Gastroesophageal sphincter (tissue), 4 donors: ENCODE data around the gene RPS21. TPM values are rescaled to one million over a fixed set of nuclear protein-coding genes. Genes with fewer than 3 reads are reported as not detected.

Experiments used
- ATAC-seq: fragments of 150-250 bp; one replicate; pipeline ENCODE4 v1.9.1; 2016; ENCODE audit warnings: mild to moderate bottlenecking, moderate library complexity
- H3K27ac ChIP-seq, 4 donors: fragments of 200-600 bp; sonication (generic) in 3 of 4; 1 replicate in 3 of 4; 2 replicates in 1 of 4; pipeline ENCODE4 v1.5.1; 2016 to 2019
- H3K27me3 ChIP-seq: fragments of 200-600 bp; sonication (generic); one replicate; pipeline ENCODE4 v1.5.1; 2019
- H3K36me3 ChIP-seq, 2 donors: fragments of 200-600 bp; sonication (generic); one replicate each; pipeline ENCODE4 v1.5.1; 2019; ENCODE audit warnings: control low read depth in 1 of 2
- H3K4me1 ChIP-seq, 3 donors: fragments of 200-600 bp; sonication (generic); 1 replicate in 2 of 3; 2 replicates in 1 of 3; pipeline ENCODE4 v1.5.1; 2016 to 2019; ENCODE audit warnings: control low read depth in 2 of 3
- H3K4me3 ChIP-seq, 2 donors: fragments of 200-600 bp; sonication (generic); one replicate each; pipeline ENCODE4 v1.5.1; 2019; ENCODE audit warnings: mild to moderate bottlenecking in 1 of 2, moderate library complexity in 1 of 2
- H3K9me3 ChIP-seq, 3 donors: fragments of 200-600 bp; sonication (generic); one replicate each; pipeline ENCODE4 v1.5.1; 2017 to 2019; ENCODE audit warnings: control low read depth in 2 of 3
- EP300 ChIP-seq: sonication (generic); formaldehyde crosslinking; IDR thresholded peaks from one replicate; pipeline ENCODE4 v1.6.1; 2017; ENCODE audit warnings: antibody characterized with exemption, mild to moderate bottlenecking
- POLR2A ChIP-seq, 2 donors: fragments of 450-650 bp; IDR thresholded peaks; one replicate each; pipeline ENCODE4 v1.6.1; 2017; ENCODE audit warnings: antibody characterized with exemption in 2 of 2, mild to moderate bottlenecking in 2 of 2, moderate library complexity in 1 of 2
- POLR2AphosphoS5 ChIP-seq: sonication (generic); formaldehyde crosslinking; IDR thresholded peaks from one replicate; pipeline ENCODE4 v1.6.1; 2017; ENCODE audit warnings: antibody characterized with exemption
- WGBS, 2 donors: methylation state at CpG; one replicate each; pipeline ENCODE4 v1.1.5; 2018; ENCODE audit warnings: low coverage in 1 of 2; 5-methylcytosine and 5-hydroxymethylcytosine counted together
- total RNA-seq, 4 donors: library from RNA; depleted of rRNA; stranded (reverse); fragments of >200 nt; gene quantifications; one replicate each; pipeline ENCODE4 v1.1.0, GENCODE V29; 2016
- TF ChIP-seq, protein P1 (sequence below), 4 experiments: fragments of 200-600 bp in 2 of 4; fragments of 450-650 bp in 2 of 4; sonication (generic) in 1 of 4; IDR thresholded peaks; one replicate each; pipeline ENCODE4 v1.5.1; 2017 to 2019; ENCODE audit warnings: antibody characterized with exemption in 4 of 4, mild to moderate bottlenecking in 2 of 4, moderate library complexity in 2 of 4

Gene RPS21
- total RNA-seq, 4 donors from 2014 or later: 383 to 2,881 (median 2,372) TPM

DNA sequence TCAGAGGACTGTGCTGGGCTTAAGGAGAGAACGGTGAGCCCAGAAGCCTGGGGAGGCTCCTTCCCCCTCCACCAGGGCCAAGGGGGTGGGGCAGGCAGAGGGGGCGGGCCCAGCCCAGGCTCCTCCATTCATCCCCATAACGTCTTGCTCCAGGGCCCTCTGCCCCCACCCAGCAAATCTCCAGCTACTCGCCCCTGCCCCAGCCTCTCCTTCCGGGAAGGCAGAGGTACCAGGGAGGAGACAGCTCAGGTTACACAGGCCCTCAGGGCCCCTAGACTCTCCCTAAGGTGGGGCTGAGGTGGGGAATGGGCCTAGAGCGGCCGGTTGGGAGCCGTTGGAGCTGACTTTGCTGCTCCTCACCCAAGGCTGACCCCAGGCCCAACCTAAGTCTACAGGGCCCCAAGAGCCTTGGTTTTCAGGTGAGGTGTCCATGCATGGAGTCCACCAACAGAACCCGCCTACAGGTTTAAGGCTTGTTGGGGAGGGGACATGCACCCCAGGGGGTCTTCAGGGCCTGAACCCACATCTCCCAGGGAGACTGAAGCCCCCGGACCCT is 21.0 kb upstream of the RPS21 start:
- ATAC-seq: peak; percentile 10
- Histone ChIP-seq H3K36me3 (peaks cover 0 to 4% of the 10 kb centered on the region in 2 donors), H3K27me3 (peaks cover 8% of the 10 kb centered on the region), H3K27ac (peak overlapping the region; percentile 84 to 97 (median 92)), H3K9me3 (no peaks in the 10 kb centered on the region), H3K4me1 (peaks cover 9 to 98% (median 69%) of the 10 kb centered on the region in 3 donors), H3K4me3 (peak overlapping the region; percentile 75 to 93)
- no peak for TF ChIP-seq POLR2AphosphoS5
- TF ChIP-seq, protein P1, sequence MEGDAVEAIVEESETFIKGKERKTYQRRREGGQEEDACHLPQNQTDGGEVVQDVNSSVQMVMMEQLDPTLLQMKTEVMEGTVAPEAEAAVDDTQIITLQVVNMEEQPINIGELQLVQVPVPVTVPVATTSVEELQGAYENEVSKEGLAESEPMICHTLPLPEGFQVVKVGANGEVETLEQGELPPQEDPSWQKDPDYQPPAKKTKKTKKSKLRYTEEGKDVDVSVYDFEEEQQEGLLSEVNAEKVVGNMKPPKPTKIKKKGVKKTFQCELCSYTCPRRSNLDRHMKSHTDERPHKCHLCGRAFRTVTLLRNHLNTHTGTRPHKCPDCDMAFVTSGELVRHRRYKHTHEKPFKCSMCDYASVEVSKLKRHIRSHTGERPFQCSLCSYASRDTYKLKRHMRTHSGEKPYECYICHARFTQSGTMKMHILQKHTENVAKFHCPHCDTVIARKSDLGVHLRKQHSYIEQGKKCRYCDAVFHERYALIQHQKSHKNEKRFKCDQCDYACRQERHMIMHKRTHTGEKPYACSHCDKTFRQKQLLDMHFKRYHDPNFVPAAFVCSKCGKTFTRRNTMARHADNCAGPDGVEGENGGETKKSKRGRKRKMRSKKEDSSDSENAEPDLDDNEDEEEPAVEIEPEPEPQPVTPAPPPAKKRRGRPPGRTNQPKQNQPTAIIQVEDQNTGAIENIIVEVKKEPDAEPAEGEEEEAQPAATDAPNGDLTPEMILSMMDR (IDR thresholded peaks at IDR 0.05): no peak
- no peak for TF ChIP-seq EP300
- no peak for TF ChIP-seq POLR2A (IDR thresholded peaks at IDR 0.05)
- no CpG with 5 or more reads among the region's 10 CpGs for WGBS, 2 donors

DNA sequence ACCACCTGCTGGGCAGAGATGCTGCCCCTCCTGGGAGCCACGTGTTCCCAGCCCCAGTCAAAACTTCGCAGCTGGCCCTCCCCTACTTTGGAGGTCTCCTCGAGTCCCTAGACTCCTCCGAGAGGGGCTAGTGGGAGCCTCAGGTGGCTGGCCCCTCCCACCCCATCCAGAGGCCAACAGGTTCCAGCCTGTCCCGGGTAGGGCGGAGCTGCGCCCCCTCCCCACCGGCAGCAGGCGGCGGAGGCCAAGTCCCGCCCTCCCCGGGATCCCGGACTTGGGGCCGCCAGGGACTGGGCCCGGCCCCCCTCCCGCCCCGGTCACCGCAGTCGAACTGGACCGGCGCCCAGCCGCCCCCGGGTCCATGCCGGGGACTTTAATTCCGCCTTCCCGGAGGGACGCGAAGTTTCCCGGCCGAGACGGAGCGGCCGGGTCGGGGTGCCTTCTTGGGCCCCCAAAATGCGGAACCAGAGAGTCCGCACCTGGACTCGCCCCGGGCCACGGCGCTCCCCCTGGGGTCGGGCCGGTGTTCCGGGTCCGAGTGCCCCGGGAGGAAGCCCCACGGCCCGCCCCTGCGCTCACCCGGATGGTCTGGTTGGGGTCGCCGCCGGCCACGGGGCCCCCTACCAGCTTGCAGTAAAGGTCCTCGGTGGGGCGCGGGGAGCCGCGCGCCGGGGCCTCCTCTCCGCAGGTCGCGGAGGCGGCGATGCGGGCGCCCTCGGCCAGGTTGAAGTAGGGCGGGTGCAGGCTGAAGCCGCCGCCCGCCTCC is 20.4 kb upstream of the RPS21 start:
- peak; percentile 1 for ATAC-seq

DNA sequence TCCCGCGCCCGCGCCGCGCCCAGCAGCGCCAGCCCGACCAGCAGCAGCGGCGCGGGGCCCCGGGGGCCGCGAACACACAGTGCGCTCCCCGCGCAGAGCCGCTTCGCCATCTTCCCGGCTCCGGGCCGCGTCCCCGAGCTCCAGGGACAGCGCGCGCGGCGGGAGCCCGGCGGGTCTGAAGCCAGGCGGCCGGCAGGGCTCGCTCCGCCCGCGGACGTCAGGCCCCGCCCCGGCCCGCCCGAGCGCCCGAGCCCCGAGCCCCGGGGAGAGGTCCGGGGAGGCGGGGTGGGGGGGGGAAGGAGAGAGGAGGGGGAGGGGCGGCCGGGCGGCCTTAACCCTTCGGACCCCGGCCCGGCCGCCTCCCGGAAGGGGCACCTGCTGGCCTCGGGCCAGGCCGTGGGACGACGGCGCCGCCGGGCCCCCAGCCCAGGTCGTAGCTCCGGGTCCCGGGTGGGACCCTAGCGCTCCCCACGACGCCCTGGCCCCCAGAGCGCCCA is 19.7 kb upstream of the RPS21 start, which contains the start of gene LAMA5:
TSS of gene LAMA5 (minus strand) at position 177 of the 497 bp plus-strand sequence. CDS start at position 110, 67 bp downstream.
- no peaks in the 10 kb centered on the region for H3K36me3 ChIP-seq
- peak within 1 kb of the TSS; percentile 84 to 97 (median 92) for H3K27ac ChIP-seq
- H3K4me3 ChIP-seq: peak within 1 kb of the TSS; percentile 75 to 93
- H3K4me1 ChIP-seq: peaks cover 9 to 98% (median 67%) of the 10 kb centered on the region in 3 donors
- no peak for TF ChIP-seq EP300
- TF ChIP-seq, protein P1 (IDR thresholded peaks at IDR 0.05): peak in 1 of 4 experiments; percentile 16
- TF ChIP-seq POLR2AphosphoS5: peak; percentile 75
- TF ChIP-seq POLR2A (IDR thresholded peaks at IDR 0.05): peak; percentile 68 to 93
- H3K27me3 ChIP-seq: peaks cover 8% of the 10 kb centered on the region
- H3K9me3 ChIP-seq: no peaks in the 10 kb centered on the region
- no CpG with 5 or more reads among the region's 70 CpGs for WGBS, 2 donors
- ATAC-seq: peak; percentile 58

More for the DNA sequence above, 20.4 kb upstream of the RPS21 start:
- TF ChIP-seq POLR2AphosphoS5 (no peak), EP300 (no peak), POLR2A (IDR thresholded peaks at IDR 0.05) (no peak)
- TF ChIP-seq, protein P1 (IDR thresholded peaks at IDR 0.05): no peak
- Histone ChIP-seq H3K27ac (peak overlapping the region; percentile 84 to 97 (median 92)), H3K9me3 (no peaks in the 10 kb centered on the region), H3K4me3 (peak overlapping the region; percentile 75 to 93), H3K4me1 (peaks cover 9 to 98% (median 69%) of the 10 kb centered on the region in 3 donors), H3K27me3 (peaks cover 8% of the 10 kb centered on the region), H3K36me3 (peaks cover 0 to 2% of the 10 kb centered on the region in 2 donors)
- WGBS, 2 donors: no CpG with 5 or more reads among the region's 72 CpGs

DNA sequence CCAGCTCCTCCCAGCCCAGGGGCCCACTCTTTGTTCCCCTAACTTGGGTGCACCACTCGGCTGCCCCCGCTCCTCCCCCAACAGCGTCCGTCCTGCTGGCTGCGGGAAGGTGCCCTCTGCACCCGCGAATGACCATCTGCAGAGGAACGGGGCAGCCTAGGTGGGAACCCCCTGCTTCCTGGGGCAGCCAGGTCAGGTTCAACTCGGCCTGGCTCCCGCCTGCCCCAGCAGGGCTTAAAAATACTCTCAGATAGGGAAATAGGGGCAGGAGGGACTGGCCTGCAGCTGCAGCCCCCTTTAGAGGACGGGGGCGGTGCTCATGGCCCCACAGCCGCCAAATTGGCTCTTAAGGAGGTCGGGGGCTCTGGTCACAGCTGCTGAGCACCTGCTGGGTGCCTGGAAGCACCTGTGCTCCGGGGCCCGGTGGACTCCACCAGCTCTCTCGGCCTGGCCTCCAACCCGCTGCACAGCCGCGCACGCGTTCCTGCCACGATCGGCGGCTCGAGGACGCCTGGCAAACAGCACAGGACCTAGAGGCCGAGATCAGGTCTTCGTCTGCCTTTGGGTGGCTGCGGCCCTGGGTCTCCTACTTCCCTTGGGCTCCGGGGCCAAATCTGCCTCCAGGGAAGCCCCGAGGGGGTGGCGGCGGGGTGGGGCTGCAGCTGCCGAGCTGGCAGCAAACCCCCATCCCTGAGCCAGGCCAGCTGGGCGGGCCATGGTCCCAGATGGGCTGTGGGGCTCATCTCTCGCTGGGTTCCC is 19.1 kb upstream of the RPS21 start:
- H3K4me3 ChIP-seq: peak overlapping the region; percentile 75 to 93
- no CpG with 5 or more reads among the region's 37 CpGs for WGBS, 2 donors
- peaks cover 9 to 98% (median 62%) of the 10 kb centered on the region in 3 donors for H3K4me1 ChIP-seq
- H3K36me3 ChIP-seq: no peaks in the 10 kb centered on the region
- TF ChIP-seq, protein P1 (IDR thresholded peaks at IDR 0.05): no peak
- TF ChIP-seq POLR2AphosphoS5: peak; percentile 37
- peaks cover 8% of the 10 kb centered on the region for H3K27me3 ChIP-seq
- no peaks in the 10 kb centered on the region for H3K9me3 ChIP-seq
- peak overlapping the region; percentile 84 to 97 (median 92) for H3K27ac ChIP-seq
- no peak for ATAC-seq
